ENCODE data around the gene SLC36A3. TPM values are rescaled to one million over a fixed set of nuclear protein-coding genes. Genes with fewer than 3 reads are reported as not detected.
A peak's percentile ranks its signal among the peaks of the same experiment; 100 is the strongest.
"Not testable (repeated sequence)": the region's sequence is repeated elsewhere in the genome, so short reads cannot be mapped to it uniquely, and the experiment has no call there.

SLC36A3 gene
- polyA plus RNA-seq, 4 donors: not detected

DNA sequence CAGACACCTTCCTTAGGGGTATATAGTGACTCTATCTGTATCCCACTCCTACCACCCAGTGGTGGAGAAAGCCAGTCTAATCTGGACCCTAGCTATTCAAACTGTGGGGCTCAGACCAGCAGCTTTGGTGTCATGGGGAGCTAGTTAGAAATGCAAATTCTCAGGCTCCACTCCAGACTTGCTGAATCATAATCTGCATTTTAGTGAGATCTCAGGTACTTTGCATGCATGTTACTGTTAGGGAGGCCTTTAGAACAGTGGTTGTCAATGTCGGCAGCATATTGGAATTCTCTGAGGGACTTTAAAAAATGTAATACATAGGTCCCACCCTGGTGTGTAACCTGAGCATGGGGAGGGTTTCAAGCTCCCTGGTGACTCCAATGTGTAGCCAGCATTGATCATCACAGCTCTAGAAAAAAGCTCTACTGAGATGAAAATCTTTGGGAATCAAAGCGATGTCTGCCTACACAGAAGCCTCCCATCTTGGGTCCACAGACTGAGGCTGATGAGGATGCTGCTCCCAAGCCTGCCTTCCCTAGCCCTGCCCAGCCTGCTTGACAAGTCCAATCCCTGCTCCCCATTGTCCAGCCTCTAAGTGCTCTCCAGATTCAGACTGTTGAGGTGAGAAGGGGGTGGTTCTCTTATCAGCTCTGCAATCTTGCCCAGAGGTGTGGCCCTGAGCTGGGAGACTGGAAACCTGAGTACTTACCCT, 62.5 kb downstream of the SLC36A3 start:
- no peak for DNase-seq (ENCODE audit: low read depth in 4 of 4, low spot score in 3 of 4)

DNA sequence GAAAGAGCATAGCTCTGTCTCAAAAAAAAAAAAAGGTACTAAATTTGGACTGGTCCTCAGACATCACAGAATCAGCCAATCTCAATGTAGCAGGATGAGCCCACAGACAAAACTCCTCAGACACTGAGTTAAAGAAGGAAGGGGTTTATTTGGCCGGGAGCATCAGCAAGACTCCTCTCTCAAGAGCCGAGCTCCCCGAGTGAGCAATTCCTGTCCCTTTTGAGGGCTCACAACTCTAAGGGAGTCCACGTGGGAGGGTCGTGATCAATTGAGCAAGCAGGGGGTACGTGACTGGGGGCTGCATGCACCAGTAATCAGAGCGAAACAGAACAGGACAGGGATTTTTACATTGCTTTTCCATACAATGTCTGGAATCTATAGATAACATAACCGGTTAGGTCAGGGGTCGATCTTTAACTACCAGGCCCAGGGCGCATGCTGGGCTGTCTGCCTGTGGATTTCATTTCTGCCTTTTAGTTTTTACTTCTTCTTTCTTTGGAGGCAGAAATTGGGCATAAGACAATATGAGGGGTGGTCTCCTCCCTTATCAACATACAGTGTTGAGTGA, 63.2 kb downstream of the SLC36A3 start:
- not testable (repeated sequence) for DNase-seq (ENCODE audit: low read depth in 4 of 4, low spot score in 3 of 4)

DNA sequence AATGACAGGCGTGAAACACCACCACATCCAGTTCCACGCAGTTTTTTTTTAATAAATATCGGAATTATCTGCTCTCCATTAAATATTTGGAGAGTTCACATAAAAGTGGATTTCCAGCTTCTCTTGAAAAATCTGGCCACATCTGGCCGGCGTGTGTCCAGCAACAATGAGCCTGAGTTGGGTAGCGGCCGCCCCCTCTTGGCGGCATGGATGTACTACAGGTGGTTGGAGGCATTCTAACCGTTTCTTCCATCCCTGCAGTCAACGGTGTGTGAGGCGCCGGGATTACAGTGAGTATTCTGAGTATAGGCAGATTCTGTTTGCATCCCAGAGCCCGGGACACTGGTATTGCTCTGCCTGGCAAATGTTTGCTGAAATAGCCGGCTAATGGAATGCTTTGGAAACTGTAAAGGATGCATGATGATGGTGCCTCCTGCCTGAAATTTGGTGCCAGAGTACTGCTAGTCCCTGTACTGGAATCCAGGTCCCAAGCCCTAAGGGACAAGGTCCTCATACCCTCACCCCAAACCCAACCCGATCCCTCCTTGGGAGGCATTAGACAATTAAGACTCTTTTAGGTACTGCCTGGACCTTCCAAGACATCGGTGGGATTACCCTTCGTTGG, 64.2 kb downstream of the SLC36A3 start:
- peak in 2 of 4 donors; percentile 42 to 50 for DNase-seq (ENCODE audit: low read depth in 4 of 4, low spot score in 3 of 4)

DNA sequence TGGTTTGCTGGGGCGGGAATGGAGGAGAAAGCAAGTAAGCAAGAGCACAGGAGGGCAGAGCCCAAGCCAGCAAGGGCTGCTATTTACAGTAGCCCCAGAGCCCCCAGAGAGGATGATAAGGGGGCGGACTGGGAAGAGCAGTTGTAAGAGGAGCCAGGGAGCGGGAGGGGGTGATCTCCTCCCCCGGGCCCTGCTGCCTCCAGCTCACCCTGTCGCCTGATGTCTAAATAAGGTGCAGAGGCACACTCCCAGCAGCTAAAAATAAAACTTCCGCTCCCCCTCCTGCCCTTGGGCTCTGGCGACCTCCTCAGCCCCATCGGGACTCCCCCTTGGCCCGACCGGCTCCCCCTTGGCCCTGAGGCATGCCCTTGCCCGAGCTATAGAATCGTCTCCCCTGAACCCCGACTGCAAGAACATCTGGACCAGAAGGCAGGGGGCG, 65.2 kb downstream of the SLC36A3 start:
- no peak for DNase-seq (ENCODE audit: low read depth in 4 of 4, low spot score in 3 of 4)

DNA sequence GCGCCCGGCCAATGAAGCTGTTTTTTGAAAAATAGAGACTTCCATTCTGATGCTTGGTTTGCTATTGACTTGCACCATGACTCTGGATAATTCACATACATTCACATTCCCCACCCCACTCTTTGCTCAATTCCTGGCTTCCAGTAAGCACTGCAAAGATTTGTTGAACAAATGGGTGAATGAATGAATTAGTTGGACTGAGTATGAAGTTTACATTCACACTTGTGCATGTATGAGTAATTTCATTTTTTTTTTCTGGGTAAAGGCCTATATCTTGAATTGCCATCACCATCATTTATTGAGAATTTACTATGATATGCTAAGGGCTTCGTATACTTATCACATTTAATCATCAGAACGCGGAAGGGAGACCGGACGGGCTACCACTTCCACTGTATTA, 65.9 kb downstream of the SLC36A3 start:
- no peak for DNase-seq (ENCODE audit: low read depth in 4 of 4, low spot score in 3 of 4)

DNA sequence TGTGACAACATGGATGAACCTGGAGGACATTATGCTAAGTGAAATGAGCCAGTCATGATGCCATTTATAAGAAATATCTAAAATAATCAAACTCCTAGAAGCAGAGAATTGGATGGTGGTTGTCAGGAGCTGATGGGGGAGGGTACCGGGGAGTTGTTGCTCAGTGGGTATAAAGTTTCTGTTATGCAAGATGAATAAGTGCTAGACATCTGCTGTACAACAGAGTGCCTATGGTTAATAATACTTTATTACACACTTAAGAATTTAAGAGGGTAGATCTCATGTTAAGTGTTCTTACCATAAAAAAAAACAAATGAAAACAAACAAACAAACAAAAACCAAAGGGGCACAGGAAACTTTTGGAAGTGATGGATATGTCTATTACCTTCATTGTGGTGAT, 66.7 kb downstream of the SLC36A3 start:
- DNase-seq (ENCODE audit: low read depth in 4 of 4, low spot score in 3 of 4): no peak

DNA sequence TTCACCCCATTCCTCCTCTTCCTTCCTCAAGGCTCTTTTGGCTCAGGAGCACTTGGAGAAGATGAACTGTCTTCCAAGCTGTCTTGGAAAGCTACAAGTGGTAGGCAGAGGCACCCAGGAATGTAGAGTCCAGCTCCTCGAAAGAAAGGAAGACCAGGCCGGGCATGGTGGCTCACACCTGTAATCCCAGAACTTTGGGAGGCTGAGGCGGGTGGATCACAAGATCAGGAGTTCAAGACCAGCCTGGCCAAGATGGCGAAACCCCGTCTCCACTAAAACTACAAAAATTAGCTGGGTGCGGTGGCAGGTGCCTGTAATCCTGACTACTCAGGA, 68.4 kb downstream of the SLC36A3 start:
- DNase-seq (ENCODE audit: low read depth in 4 of 4, low spot score in 3 of 4): not testable (repeated sequence)

DNA sequence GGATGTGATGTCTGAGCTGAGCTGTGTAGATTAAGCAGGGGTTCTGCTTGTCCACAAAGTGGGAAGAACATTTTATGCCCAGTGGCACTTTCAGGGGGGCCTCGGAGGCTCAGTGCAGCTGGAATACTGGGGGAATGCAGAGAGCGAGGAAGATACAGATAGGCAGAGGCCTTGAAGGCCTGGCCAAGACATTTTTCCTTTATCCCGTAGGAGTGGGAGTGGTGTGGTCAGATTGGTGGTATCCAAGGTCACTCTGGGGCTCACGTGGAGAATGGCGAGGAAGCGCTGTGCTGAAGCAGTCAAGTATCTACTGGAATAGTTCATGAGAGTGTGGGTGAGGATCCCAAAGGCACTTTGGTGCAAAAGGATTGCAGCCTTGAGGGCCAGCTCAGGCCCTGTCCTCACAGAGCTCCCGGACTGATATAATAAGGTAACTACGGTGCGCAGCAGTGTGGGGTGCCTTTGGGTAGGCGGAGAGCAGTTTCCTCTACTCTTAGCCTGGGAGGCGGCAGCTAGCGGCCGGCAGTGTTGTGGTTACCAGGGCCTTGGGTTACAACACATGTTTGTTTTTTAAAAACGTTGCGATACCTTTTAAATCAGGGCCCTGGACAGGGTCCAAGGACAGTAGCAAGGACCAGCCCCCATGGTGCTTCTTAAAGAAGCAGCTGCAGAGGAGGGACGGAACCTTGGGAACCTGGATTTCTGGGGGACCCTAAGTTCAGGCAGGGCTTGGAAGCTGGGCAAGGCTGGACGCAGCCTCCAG, 68.9 kb downstream of the SLC36A3 start:
- DNase-seq (ENCODE audit: low read depth in 4 of 4, low spot score in 3 of 4): peak in 1 of 4 donors; percentile 33

DNA sequence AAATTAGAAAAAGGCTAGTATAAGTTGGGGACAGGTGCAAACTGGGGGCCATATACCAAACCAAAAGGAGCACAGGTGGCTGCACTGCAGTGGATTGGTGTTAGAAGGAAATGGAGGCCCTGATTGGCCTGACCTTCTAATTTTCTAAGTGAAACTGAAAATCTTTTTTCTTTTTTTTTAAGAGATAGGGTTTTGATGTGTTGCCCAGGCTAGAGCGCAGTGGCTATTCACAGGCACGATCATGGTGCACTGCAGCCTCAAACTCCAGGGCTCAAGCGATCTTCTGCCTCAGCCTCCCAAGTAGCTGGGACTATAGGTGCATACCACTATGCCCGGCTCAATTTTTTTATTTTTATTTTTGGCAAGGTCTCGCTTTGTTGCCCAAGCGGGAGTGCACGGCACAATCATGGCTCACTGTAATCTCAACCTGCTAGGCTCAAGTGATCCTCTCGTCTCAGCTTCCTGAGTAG, 69.9 kb downstream of the SLC36A3 start:
- DNase-seq (ENCODE audit: low read depth in 4 of 4, low spot score in 3 of 4): no peak

DNA sequence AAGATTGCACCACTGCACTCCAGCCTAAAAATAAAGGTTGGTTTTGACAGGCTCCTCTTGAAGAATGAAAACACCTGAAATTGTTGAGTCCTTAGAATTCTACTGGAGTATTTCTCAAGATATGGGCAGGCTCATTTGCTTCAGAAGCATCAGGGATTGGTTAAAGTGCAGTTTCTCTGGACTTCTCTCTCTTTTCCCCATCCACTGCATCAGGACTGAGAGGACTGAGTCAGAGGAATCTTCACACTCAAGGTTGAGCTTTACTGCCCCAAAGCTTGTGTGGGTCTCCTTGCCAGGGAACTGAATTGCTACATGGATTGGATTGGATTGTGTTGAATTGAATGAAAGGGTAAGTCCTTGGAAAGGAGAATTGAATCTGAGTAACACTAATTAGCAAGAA, 72.2 kb downstream of the SLC36A3 start:
- no peak for DNase-seq (ENCODE audit: low read depth in 4 of 4, low spot score in 3 of 4)

DNA sequence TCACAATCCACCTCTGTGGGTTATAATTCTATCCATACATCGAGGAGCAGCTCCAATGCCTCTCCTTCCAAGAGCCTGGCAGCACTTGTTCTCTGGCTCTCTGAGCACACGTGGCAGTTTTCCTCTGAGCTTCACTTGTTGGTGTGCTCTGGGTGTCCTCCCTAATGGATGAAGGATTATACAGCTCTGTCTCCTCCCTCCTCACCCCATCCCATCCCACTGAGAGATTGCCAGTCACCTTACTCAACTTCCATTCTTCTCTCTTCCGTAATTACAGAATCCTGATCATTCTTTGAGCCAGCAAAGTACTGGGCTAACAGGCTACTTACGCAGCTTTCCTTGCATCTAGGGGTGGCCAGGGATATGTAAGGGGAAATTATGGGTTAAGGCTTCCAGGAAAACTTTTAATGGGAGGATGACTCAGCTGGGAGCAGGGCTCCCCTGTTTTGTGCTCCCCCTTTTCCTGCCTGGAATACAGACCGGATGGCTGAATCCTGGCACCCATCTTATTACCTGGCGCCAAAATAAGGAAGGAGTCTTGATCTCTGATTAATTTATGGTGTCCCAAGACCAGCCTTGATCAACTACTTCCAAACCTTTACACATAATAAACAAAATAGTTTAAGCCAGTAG, 73.4 kb downstream of the SLC36A3 start:
- no peak for DNase-seq (ENCODE audit: low read depth in 4 of 4, low spot score in 3 of 4)

DNA sequence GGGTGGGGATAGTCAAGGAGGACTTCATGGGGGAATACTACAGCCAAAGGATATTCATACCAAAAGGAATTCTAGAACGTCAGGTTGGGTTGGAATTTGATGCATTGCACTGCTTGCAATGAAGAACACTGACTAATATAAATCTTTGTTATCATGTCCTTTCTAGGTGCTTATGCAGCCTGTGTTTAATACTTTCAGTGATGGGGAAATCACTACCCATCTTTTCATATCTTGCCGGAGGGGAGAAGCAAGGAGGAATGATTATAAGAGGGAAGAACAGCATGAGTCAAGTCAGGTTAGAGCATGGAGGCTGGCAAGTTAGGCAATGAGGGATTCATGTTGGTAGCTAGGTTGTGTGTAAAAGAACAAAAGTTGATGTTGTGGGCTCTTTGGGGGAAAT, 74.6 kb downstream of the SLC36A3 start:
- no peak for DNase-seq (ENCODE audit: low read depth in 4 of 4, low spot score in 3 of 4)

DNA sequence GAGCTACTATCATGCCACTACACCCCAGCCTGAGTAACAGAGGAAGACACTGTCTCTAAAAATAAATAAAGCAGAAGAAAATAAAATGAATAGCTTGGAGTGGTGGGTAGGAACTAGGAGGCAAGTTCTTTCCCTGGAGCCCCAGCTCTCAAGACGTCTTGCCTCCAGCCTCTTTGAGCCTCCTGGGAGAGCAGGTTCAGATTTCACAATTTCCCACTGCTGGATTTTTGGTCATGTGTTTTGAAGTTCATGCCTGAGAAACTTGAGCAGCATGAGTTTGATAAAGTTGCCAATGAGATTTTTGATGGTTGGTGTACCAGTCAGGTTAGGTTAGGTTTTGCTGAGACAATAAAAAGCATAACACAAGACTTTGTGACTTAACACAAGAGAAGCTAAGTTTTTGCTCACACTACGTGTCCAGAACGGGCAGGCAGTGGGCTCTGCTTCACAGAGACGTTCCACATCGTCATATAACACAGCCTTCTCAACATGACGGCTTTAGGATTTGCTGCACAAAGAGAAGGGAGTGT, 75.6 kb downstream of the SLC36A3 start:
- no peak for DNase-seq (ENCODE audit: low read depth in 4 of 4, low spot score in 3 of 4)

Other genes starting within 250 kb of the SLC36A3 start
- gene TNIP1, start 222.7 kb downstream of the SLC36A3 start, polyA plus RNA-seq (ENCODE audit: insufficient read length in 4 of 4): 10 to 100 TPM; 47.0 to 75.2 (median 68.8) TPM
- 100 to 1,000 TPM; 131 to 244 (median 143) TPM for gene ANXA6, start 146.0 kb downstream of the SLC36A3 start, polyA plus RNA-seq (ENCODE audit: insufficient read length in 4 of 4)
- gene CCDC69, start 79.7 kb downstream of the SLC36A3 start, polyA plus RNA-seq (ENCODE audit: insufficient read length in 4 of 4): 1 to 10 TPM; 3.5 to 5.3 (median 4.9) TPM
- 10 to 100 TPM; 30.3 to 44.2 (median 31.7) TPM for gene GM2A, start 50.6 kb downstream of the SLC36A3 start, polyA plus RNA-seq (ENCODE audit: insufficient read length in 4 of 4)
- gene SLC36A2, start 43.8 kb upstream of the SLC36A3 start, polyA plus RNA-seq (ENCODE audit: insufficient read length in 4 of 4): 1 to 10 TPM in 3 of 4 donors, under 1 TPM in 1; 0.20 to 8.9 (median 6.6) TPM
- gene SLC36A1, start 143.8 kb upstream of the SLC36A3 start, polyA plus RNA-seq (ENCODE audit: insufficient read length in 4 of 4): 1 to 10 TPM; 7.5 to 8.7 (median 7.6) TPM